NCI-H345 treated with DMSO at 0.1 percent for 48 hours (cell line): Measurements from ENCODE around the gene FLRT3.
A peak's percentile ranks its signal among the peaks of the same experiment; 100 is the strongest.

ENCODE experiments used
- DNase-seq: peaks from one replicate; lab custom pipeline; 2025; ENCODE audit not compliant: unreplicated experiment; lab: John Stamatoyannopoulos, UW

FLRT3 gene

DNA sequence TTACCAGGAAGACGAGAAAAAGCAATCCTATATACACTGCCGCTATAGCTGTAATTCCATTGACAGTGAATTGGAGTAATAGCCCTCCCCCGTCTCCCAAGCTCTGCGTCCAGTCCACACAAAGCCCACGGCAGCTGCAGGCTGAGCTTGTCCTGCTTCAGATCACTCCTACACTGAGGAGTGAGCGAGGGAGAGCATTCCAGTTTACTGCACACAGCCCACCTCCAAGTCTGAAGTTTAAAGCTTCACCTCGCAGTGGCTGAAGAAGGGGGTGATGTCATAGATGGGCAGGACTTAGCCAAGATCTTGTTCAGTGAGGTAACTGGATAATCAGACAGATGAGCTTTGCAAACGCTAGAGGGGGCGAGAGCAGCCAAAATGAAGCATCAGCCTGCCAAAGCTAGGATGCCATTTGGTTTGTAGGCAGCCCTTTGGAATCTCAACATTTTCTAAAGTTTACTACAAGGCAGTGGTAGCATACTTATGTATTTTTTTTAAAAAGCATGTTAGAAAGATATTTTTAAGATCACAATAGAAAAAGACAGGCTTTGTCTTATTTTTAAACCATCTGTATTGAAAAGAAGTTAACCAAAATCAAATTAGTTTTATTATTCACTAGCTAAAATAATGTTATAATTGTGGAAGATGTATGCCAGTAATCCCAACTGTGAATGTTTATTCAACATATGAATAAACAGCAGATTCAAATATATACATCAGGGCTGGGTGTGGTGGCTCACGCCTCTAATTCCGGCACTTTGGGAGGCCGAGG, at the start of gene FLRT3:
TSS of gene FLRT3 (minus strand) at position 213 of the 772 bp plus-strand sequence. CDS start 10,106 bp downstream, outside the sequence.
- DNase-seq: peak; percentile 73

- no peak for DNase-seq
Observed at GRCh38 chr20:14386726-14387125, 49.3 kb upstream of the FLRT3 start.

- no peak for DNase-seq
Observed at GRCh38 chr20:14385176-14385740, 47.8 kb upstream of the FLRT3 start.

DNA sequence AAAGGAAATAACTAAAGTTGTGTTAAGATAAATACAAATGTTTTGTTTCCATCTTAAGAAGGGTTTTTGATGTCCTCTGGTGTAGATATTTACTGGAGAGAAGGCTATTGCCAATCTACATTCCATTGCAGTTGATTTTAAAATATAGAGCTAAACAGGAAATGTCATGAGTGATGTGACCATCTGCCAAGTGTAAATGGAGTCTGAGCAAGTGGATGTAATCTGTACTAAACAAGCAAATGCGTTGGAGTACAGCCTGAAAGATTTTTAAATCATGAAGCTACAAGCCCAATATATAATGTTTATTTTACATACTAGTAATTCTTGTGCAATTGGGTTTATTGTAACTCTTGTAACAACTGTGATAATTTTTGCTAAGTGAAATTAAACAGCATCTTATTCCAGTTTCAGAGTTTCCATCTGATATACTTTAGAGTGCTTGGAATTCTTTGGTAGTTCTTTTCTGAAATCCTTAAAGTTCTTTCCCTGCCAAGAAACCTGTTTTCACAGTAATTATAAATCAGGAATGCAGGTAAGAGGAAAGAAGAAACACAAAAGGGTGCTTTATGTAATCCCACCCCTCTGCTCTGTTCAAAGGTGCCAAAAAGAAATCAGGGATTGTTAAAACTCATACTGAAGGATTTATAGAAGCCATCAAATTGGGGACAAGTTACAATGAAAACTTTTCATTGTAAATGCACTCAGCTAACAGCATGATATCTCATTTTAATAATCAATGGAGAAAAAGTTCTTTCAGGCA, 47.2 kb upstream of the FLRT3 start:
- DNase-seq: no peak

GRCh38 chr20:14383335-14383734, 45.9 kb upstream of the FLRT3 start:
- DNase-seq: no peak

DNA sequence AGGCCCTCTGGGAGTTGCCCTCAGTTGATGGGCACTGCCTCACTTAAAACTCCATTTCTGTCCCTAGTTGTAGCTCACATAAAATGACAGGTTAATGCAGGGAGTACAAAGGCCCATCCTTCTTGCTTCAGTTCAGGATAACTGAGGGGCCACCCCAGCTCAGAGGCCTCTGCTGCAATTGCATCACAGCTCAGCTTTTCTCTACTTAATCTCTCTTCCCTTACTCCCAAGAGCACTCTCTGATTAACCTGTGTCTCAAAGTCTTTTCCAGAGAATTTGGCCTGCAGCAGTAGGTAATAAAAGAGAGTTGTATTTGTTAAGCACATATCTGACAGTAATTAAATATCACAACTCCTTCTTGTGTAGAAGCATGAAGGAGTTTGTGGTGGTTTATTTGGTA, 40.9 kb upstream of the FLRT3 start:
- no peak for DNase-seq

DNA sequence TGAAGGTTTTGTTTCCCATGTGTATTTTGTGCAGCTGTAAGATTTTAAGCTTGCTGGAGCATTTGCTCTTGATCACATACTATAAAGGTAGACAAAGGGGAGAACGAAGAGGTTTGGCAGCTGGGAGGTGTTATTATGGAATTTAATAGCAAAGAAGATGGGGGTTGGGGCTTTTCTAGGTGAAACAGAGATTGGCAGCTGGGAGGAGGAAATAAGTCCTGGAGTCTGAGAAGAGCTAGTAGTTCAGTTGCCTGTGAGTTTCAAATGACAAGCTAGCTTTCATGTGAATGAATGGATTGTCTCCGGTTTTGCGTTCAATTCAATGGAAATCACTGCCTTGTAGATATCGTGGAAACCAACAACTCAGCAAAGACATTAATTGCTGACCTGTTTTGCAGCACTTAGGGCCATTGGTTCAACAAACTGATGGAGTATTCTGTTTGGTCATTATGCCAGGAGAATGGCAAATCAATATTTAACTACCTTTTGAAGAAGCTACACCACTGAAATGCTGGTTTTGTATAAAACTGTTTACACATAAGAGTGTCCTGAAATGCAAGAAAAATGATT, 38.1 kb upstream of the FLRT3 start:
- peak; percentile 16 for DNase-seq

- DNase-seq: no peak
Observed at GRCh38 chr20:14374196-14374595, 36.8 kb upstream of the FLRT3 start.

DNA sequence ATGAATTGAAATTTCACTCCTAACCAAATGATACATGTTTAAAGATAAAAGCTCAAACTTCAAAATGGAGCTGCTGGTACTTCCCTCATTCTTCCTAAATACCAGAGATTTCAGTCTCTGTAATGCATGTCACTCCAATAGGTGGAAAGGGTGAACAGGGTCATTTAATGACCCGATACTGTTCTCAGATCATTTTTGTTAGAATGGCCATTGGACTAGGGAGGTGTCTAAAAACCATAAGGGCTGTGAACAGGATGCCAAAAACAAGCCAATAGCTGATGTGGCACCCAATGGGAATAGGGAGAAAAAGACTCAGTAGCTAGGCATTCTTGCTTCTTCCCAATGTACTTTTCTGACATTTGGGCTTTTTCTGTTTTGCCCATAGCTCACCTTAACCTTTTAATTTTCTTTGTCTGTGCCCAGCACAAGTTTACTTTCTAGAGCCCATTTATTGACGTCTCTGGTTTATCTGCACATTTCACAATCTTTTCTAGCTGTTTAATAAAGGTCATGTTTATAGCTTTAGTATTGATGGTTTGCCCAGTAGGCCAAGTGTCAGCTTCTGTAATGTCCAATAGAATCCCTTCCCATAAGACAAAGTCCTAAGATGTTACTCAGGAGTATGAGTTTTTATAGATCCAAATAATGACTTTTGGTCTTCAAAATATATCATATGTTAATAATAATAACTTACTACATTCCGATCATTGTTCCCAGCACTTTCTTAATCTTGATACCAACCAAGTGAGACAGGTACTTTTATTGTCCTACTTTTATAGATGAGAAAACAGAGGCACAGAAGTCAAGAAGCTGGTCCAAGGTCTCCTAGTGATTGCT, 24.3 kb upstream of the FLRT3 start:
- DNase-seq: no peak

DNA sequence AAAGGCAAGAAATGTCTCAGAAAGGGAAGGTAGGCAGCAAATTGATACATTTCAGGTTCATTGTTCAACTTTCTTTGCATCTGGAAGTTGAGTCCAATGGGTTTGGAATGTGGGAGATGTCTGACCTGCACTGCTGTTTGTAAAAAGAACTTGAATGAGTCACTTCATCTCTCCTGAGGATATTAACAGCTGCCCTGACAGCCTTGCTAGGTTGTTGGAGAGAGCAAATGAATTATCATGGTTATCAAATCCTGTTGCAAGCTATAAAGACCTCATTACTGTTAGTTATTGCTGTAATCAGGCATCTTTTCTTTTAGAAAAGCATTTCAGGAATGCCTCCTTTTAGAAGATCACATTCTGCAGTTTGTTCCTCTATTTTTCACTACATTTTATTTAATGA, 23.0 kb upstream of the FLRT3 start:
- no peak for DNase-seq

- DNase-seq: no peak
Observed at GRCh38 chr20:14355791-14356190, 18.4 kb upstream of the FLRT3 start.

- no peak for DNase-seq
Observed at GRCh38 chr20:14344746-14345145, 7.3 kb upstream of the FLRT3 start.

- no peak for DNase-seq
Observed at GRCh38 chr20:14343491-14344065, 6.2 kb upstream of the FLRT3 start.

DNA sequence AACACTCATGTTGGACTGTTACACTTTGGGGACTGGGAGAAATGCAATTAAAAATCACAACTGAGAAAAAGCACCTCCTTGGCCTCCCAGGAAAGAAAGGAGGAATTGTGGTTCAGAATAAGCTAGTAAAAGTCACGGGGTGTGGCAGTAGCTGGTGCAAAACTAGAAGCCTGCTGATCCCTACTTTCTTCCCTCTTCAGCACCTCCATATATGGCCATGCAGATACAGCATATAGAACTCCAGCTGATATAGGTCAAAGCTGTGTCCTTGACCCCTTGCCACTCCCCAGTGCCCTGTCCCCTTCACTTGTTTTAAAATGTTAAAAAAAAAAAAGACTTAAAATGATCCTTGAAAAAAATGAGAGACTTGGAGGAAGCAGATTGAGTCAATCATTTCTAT, 5.5 kb upstream of the FLRT3 start:
- DNase-seq: no peak

DNA sequence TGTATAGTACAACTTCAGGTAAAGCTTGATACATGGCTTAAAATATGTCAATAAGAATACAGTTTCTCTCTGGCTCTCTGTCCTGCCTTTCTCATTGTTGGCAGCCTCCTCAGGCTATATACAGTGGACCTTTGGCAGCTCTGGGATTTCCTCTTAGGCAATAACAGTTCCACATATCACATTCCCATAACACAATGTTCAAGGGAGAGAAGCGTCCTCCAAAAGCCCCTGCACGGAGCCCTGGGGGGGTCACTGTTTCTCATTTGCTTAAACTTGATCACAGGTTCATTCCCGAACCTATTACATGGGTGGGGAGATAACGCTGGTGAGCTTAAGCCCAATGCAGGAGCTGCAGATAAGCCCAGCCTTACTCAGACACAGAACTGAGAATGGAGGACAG, 4.4 kb upstream of the FLRT3 start:
- DNase-seq: no peak

DNA sequence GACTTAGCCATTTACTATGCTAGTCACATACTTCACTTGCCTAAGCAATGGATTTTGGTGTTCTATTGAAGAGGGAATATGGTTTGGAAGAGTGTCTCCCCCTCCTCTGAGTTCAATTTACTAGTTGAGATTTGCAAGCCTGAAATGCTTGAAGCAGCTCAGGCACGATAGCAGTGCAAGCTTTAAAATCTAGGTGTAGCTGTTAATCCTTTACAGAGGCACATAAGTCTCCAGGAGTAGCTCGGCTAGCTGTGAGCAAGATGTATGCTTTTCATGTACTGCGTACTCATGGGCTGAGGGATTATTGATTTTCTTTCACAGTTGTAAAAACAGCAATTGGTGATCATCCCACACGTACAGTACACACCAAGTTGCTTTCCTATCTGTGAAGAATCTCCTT, 726 bp downstream of the FLRT3 start:
- DNase-seq: no peak

- DNase-seq: no peak
Observed at GRCh38 chr20:14335052-14335451, 2.4 kb downstream of the FLRT3 start.

GRCh38 chr20:14334306-14334930, 3.0 kb downstream of the FLRT3 start:
- peak; percentile 31 for DNase-seq

GRCh38 chr20:14333721-14334120, 3.7 kb downstream of the FLRT3 start:
- no peak for DNase-seq

DNA sequence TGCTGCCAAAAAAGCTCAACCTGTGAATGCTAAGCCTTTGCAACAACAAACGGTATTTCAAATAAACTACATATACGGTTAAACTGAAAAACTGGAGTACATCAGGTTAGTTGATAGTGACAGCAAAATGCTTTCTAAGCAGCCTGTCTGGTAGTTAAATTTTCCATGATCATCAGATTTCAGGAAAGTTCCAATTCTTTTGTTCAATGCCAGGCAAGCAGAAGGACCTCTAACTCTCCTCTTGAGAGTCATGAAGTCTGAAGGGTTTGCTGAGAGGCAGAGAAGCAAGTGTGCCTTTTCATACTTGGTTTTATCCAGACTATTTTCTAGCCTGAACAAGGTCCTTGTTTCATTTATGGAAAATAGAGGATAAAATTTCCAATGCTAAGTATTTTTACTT, 4.5 kb downstream of the FLRT3 start:
- no peak for DNase-seq
